ENCODE results near the gene CLEC1A.

- TF ChIP-seq CTCF (conservative IDR thresholded peaks at IDR 0.05; ENCODE audit: low read length) (no peak), EZH2phosphoT487 (IDR thresholded peaks at IDR 0.05; ENCODE audit: borderline replicate concordance, low read depth, low read length) (no peak)
Measured at GRCh38 chr12:10142976-10143589, 44.3 kb upstream of the CLEC1A start.
